ENCODE results near the gene SFMBT1.

Gene SFMBT1

DNA sequence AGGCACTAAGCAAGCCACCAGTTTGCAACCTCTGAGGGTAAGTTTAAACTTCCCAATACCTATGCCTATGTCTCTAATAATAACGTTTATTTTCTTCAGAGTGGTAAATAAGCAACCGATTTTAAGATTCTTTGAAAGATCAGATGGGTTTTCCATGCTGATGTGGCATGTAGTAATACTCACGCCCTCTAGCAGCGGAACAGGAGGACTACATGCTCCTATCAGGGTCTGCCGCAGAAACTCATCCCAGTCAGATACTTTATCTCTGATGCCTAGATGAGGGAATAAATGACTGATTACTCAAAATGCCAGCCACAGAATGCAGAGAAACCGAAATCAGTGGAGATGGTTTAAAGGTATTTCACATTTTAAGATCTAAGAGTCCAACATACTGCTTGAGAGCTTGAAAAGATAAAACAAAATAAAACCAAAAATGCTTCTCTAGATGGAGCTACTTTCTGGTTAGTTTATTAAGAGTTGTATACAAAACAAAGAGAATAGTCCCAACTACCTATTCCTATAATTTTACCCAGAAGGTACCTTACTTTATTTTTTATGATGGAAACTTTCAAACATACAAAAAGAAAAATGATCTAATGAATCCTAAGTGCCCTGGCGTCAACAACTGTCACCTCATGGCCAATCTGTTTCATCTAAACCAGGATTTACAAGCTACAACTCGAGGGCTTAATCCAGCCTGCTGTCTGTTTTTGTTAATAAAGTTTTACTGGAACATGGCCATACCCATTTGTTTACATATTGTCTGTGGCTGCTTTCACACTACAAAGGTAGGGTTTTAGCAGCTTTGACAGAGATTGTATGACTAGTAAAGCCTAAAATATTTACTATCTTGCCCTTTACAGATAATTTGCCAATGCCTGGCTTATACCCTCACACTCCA lies 111.0 kb downstream of the SFMBT1 start:
- Histone ChIP-seq H3K4me1 (ENCODE audit: control insufficient read depth, low read length) (peaks cover 11% of the 10 kb centered on the region), H3K4me3 (ENCODE audit: low read length) (no peak overlapping the region), H3K36me3 (ENCODE audit: control insufficient read depth, low read length) (no peaks in the 10 kb centered on the region; the same call in 1 of the 2 replicates), H3K79me2 (ENCODE audit: control insufficient read depth, low read length) (no peaks in the 10 kb centered on the region), H3K27me3 (ENCODE audit: control insufficient read depth, low read length) (no peaks in the 10 kb centered on the region), H3K27ac (ENCODE audit: low read depth, low read length) (no peak overlapping the region), H4K20me1 (ENCODE audit: control insufficient read depth, insufficient read depth, low read depth, low read length) (no peaks in the 10 kb centered on the region), H3K9me2 (replicated peaks; ENCODE audit: control insufficient read depth, low read length) (no peaks in the 10 kb centered on the region), H3F3A (ENCODE audit: control insufficient read depth, insufficient read depth) (no peaks in the 10 kb centered on the region), H3K4me2 (ENCODE audit: low read length) (no peak overlapping the region), H3K9me3 (ENCODE audit: control insufficient read depth, insufficient read depth, low read length) (no peaks in the 10 kb centered on the region)
- TF ChIP-seq EZH2phosphoT487 (IDR thresholded peaks at IDR 0.05; ENCODE audit: borderline replicate concordance, low read length), result no peak
- TF ChIP-seq, protein P1, sequence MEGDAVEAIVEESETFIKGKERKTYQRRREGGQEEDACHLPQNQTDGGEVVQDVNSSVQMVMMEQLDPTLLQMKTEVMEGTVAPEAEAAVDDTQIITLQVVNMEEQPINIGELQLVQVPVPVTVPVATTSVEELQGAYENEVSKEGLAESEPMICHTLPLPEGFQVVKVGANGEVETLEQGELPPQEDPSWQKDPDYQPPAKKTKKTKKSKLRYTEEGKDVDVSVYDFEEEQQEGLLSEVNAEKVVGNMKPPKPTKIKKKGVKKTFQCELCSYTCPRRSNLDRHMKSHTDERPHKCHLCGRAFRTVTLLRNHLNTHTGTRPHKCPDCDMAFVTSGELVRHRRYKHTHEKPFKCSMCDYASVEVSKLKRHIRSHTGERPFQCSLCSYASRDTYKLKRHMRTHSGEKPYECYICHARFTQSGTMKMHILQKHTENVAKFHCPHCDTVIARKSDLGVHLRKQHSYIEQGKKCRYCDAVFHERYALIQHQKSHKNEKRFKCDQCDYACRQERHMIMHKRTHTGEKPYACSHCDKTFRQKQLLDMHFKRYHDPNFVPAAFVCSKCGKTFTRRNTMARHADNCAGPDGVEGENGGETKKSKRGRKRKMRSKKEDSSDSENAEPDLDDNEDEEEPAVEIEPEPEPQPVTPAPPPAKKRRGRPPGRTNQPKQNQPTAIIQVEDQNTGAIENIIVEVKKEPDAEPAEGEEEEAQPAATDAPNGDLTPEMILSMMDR (IDR thresholded peaks at IDR 0.05; ENCODE audit: low read depth, low read length, poor library complexity, severe bottlenecking), result peak; percentile 93

DNA sequence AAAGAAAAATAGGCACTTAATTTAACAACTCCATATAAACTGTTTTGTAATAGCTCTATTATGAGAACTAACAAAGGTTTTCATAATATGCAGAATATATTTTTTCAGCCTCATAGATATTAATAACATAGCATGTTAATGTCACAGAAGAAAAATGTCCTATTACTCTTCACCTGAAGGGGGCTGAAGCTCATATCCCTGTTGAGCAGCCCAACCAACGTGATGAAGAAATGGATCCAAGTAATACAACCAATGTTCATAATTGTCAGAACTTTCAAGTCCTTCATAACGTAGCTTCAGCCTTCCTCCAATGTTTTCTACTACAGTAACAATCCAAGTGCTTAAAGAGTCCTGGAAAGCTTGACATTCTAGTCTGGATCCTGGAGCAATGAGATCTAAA lies 114.0 kb downstream of the SFMBT1 start:
- Histone ChIP-seq H3K9me3 (ENCODE audit: control insufficient read depth, insufficient read depth, low read length) (no peaks in the 10 kb centered on the region), H3K27ac (ENCODE audit: low read depth, low read length) (no peak overlapping the region), H3K27me3 (ENCODE audit: control insufficient read depth, low read length) (no peaks in the 10 kb centered on the region), H3K9me2 (replicated peaks; ENCODE audit: control insufficient read depth, low read length) (no peaks in the 10 kb centered on the region), H3K4me3 (ENCODE audit: low read length) (no peak overlapping the region), H3K4me2 (ENCODE audit: low read length) (no peak overlapping the region), H3K36me3 (ENCODE audit: control insufficient read depth, low read length) (no peaks in the 10 kb centered on the region; the same call in 1 of the 2 replicates), H3F3A (ENCODE audit: control insufficient read depth, insufficient read depth) (no peaks in the 10 kb centered on the region), H3K4me1 (ENCODE audit: control insufficient read depth, low read length) (peaks cover 11% of the 10 kb centered on the region), H4K20me1 (ENCODE audit: control insufficient read depth, insufficient read depth, low read depth, low read length) (no peaks in the 10 kb centered on the region), H3K79me2 (ENCODE audit: control insufficient read depth, low read length) (no peaks in the 10 kb centered on the region)
- no peak for TF ChIP-seq EZH2phosphoT487 (IDR thresholded peaks at IDR 0.05; ENCODE audit: borderline replicate concordance, low read length)
- TF ChIP-seq, protein P1 (IDR thresholded peaks at IDR 0.05; ENCODE audit: low read depth, low read length, poor library complexity, severe bottlenecking), result peak; percentile 38

DNA sequence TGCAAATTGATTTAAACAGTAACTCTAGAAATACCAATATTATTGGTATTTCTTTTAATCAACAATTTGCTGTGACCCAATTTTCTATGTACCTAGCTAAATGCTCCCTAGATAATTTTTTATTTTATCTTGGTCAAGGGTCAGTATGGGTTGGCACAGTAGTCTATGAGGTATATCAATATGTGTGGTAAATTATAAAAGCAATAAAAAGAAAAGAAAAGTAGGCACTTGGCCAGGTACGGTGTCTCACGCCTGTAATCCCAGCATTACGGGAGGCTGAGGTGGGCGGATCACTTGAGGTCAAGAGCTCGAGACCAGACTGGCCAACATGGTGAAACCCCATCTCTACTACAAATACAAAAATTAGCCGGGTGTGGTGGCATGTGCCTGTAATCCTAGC lies 114.5 kb downstream of the SFMBT1 start:
- TF ChIP-seq, protein P1 (IDR thresholded peaks at IDR 0.05; ENCODE audit: low read depth, low read length, poor library complexity, severe bottlenecking), result no peak
- TF ChIP-seq EZH2phosphoT487 (IDR thresholded peaks at IDR 0.05; ENCODE audit: borderline replicate concordance, low read length), result no peak
- Histone ChIP-seq H3K36me3 (ENCODE audit: control insufficient read depth, low read length) (no peaks in the 10 kb centered on the region; the same call in 1 of the 2 replicates), H3K27me3 (ENCODE audit: control insufficient read depth, low read length) (no peaks in the 10 kb centered on the region), H3K27ac (ENCODE audit: low read depth, low read length) (no peak overlapping the region), H3K9me3 (ENCODE audit: control insufficient read depth, insufficient read depth, low read length) (no peaks in the 10 kb centered on the region), H3K4me1 (ENCODE audit: control insufficient read depth, low read length) (peaks cover 11% of the 10 kb centered on the region), H3K4me2 (ENCODE audit: low read length) (no peak overlapping the region), H3K4me3 (ENCODE audit: low read length) (no peak overlapping the region), H3K79me2 (ENCODE audit: control insufficient read depth, low read length) (no peaks in the 10 kb centered on the region), H4K20me1 (ENCODE audit: control insufficient read depth, insufficient read depth, low read depth, low read length) (no peaks in the 10 kb centered on the region), H3F3A (ENCODE audit: control insufficient read depth, insufficient read depth) (no peaks in the 10 kb centered on the region), H3K9me2 (replicated peaks; ENCODE audit: control insufficient read depth, low read length) (no peaks in the 10 kb centered on the region)
